K562 (cell line): Measurements from ENCODE around the gene TMIGD1. TPM values are rescaled to one million over a fixed set of nuclear protein-coding genes. Genes with fewer than 3 reads are reported as not detected.
A peak's percentile ranks its signal among the peaks of the same experiment; 100 is the strongest.

Experiments
- ATF7 ChIP-seq: fragments of 450-650 bp; IDR thresholded peaks from 2 replicates; pipeline ENCODE4 v1.7.1; 2014; ENCODE audit warnings: mild to moderate bottlenecking, moderate library complexity
- CBX1 ChIP-seq: sonication (generic); IDR thresholded peaks from 2 replicates; pipeline ENCODE4 v1.6.1; 2016; ENCODE audit warnings: antibody characterized with exemption, low read depth, mild to moderate bottlenecking
- CGGBP1 ChIP-seq: fragments of 250-450 bp; sonication (Bioruptor Pico); IDR thresholded peaks from 2 replicates; pipeline ENCODE4 v1.9.0; 2021; ENCODE audit warnings: mild to moderate bottlenecking
- CUX1 ChIP-seq: fragments of 200-800 bp; sonication (Bioruptor generic); IDR thresholded peaks from 2 replicates; pipeline ENCODE4 v1.6.1; 2016; ENCODE audit warnings: missing genetic modification characterization, missing compliant biosample characterization
- E2F8 ChIP-seq: fragments of 450-650 bp; IDR thresholded peaks from 2 replicates; pipeline ENCODE4 v1.7.1; 2018; ENCODE audit warnings: mild to moderate bottlenecking, low read depth; ENCODE audit not compliant: partially characterized antibody
- EWSR1 ChIP-seq: fragments of 450-650 bp; IDR thresholded peaks from 2 replicates; pipeline ENCODE4 v1.6.1; 2018; ENCODE audit warnings: borderline replicate concordance, mild to moderate bottlenecking, low read depth, moderate library complexity; ENCODE audit not compliant: partially characterized antibody
- MIER1 ChIP-seq: fragments of 450-650 bp; IDR thresholded peaks from 2 replicates; pipeline ENCODE4 v1.6.1; 2016; ENCODE audit warnings: antibody characterized with exemption, mild to moderate bottlenecking, low read depth
- MXD1 ChIP-seq: fragments of 250-450 bp; sonication (Bioruptor Pico); IDR thresholded peaks from 2 replicates; pipeline ENCODE4 v1.8.0; 2021; ENCODE audit warnings: borderline replicate concordance, mild to moderate bottlenecking, moderate library complexity; ENCODE audit not compliant: poor library complexity, severe bottlenecking
- PBX2 ChIP-seq, 2 experiments: IDR thresholded peaks in 1 of 2; conservative IDR thresholded peaks in 1 of 2; 2 replicates each; pipeline ENCODE4 v1.6.1; 2016; ENCODE audit warnings: low read depth in 2 of 2, mild to moderate bottlenecking in 1 of 2, missing compliant biosample characterization in 1 of 2, missing genetic modification characterization in 1 of 2, moderate library complexity in 1 of 2
- TCF7 ChIP-seq: sonication (generic); IDR thresholded peaks from 2 replicates; pipeline ENCODE4 v1.6.1; 2016; ENCODE audit warnings: antibody characterized with exemption, borderline replicate concordance
- XRCC5 ChIP-seq: fragments of 200-400 bp; formaldehyde crosslinking; IDR thresholded peaks from 2 replicates; pipeline ENCODE4 v1.6.1; 2017; ENCODE audit warnings: low read depth, mild to moderate bottlenecking, low read length
- ZNF384 ChIP-seq: IDR thresholded peaks from 2 replicates; pipeline ENCODE4 v1.6.1; 2012; ENCODE audit warnings: low read depth, low read length, improper control_type of control experiment
- ZNF830 ChIP-seq: fragments of 250-450 bp; sonication (Bioruptor Pico); IDR thresholded peaks from 2 replicates; pipeline ENCODE4 v1.5.0; 2021; ENCODE audit warnings: mild to moderate bottlenecking
- polyA plus RNA-seq, 8 experiments: library from polyadenylated mRNA; depleted of rRNA in 4 of 8; stranded (reverse) in 5 of 8; unstranded in 3 of 8; fragments of >200 nt; fragmentation: Nextera tagmentation in 2 of 8; fragmentation: Illumina TruSeq in 1 of 8; extraction: Ambion mirVana in 2 of 8; extraction: Trizol in 1 of 8; gene quantifications; 2 replicates each; pipeline versions ENCODE4 v1.2.1 to v1.2.3, GENCODE V29; 2011 to 2014; ENCODE audit warnings: inconsistent platforms in 1 of 8, missing spikeins in 1 of 8
- total RNA-seq, 7 experiments: library from RNA; depleted of rRNA in 6 of 7; stranded (reverse); fragments of >200 nt in 6 of 7; fragmentation: Illumina TruSeq in 2 of 7; extraction: Trizol in 2 of 7; gene quantifications; 2 replicates each; pipeline versions ENCODE4 v1.2.1 to v1.2.3, GENCODE V29; 2011 to 2021; ENCODE audit warnings: low replicate concordance in 1 of 7

Gene TMIGD1
- total and polyA plus RNA-seq, 9 of the 15 experiments (the other 6 are each of a cell fraction or from before 2014, with no cell fraction given): not detected

GRCh38 chr17:30380643-30381339 is 46.9 kb upstream of the TMIGD1 start (continued):
- TF ChIP-seq MXD1 (CRISPR knock-in tag): no peak
- TF ChIP-seq EWSR1: no peak
- no peak for TF ChIP-seq ZNF384
- TF ChIP-seq CBX1: no peak
- no peak for TF ChIP-seq ATF7
- TF ChIP-seq CGGBP1: no peak
- TF ChIP-seq E2F8: no peak
- no peak for TF ChIP-seq MIER1
- TF ChIP-seq TCF7: no peak
- no peak for TF ChIP-seq XRCC5
- TF ChIP-seq CUX1: no peak
- no peak for TF ChIP-seq PBX2 (CRISPR knock-in tag; IDR thresholded peaks at IDR 0.05; ENCODE audit: low read depth)
- peak; percentile 67 for TF ChIP-seq PBX2 (tag; conservative IDR thresholded peaks at IDR 0.05; ENCODE audit: low read depth)
- TF ChIP-seq ZNF830: no peak
